Mesodermal cell (in vitro differentiated cells): ENCODE measurements around the gene CYP3A4.
"Not testable (repeated sequence)": the region's sequence is repeated elsewhere in the genome, so short reads cannot be mapped to it uniquely, and the experiment has no call there.

Source experiments
- H3K27ac ChIP-seq: 2 replicates; pipeline ENCODE4 v1.7.0; 2013; ENCODE audit warnings: mild to moderate bottlenecking, low read depth, low read length, moderate library complexity; ENCODE audit not compliant: severe bottlenecking
- H3K36me3 ChIP-seq: 2 replicates; pipeline ENCODE4 v1.7.1; 2013; ENCODE audit warnings: mild to moderate bottlenecking, low read length, moderate library complexity; ENCODE audit not compliant: control insufficient read depth, insufficient read depth
- H3K4me1 ChIP-seq: one replicate; pipeline ENCODE4 v1.7.1; 2013; ENCODE audit warnings: mild to moderate bottlenecking, low read length; ENCODE audit not compliant: insufficient read depth, control insufficient read depth, poor library complexity, severe bottlenecking
- H3K4me3 ChIP-seq: 2 replicates; pipeline ENCODE4 v1.7.0; 2013; ENCODE audit warnings: low read length, control low read depth, mild to moderate bottlenecking; ENCODE audit not compliant: insufficient read depth, poor library complexity, severe bottlenecking; ENCODE audit errors: extremely low read depth
- H3K9me3 ChIP-seq: 2 replicates; pipeline ENCODE4 v1.7.1; 2013; ENCODE audit warnings: mild to moderate bottlenecking, low read length, moderate library complexity; ENCODE audit not compliant: control insufficient read depth
- WGBS, 2 experiments: methylation state at CpG; one replicate each; pipeline ENCODE4 v1.1.5; 2013; ENCODE audit warnings: missing lambda C conversion rate in 2 of 2; ENCODE audit not compliant: insufficient coverage in 2 of 2; 5-methylcytosine and 5-hydroxymethylcytosine counted together

CYP3A4 gene

DNA sequence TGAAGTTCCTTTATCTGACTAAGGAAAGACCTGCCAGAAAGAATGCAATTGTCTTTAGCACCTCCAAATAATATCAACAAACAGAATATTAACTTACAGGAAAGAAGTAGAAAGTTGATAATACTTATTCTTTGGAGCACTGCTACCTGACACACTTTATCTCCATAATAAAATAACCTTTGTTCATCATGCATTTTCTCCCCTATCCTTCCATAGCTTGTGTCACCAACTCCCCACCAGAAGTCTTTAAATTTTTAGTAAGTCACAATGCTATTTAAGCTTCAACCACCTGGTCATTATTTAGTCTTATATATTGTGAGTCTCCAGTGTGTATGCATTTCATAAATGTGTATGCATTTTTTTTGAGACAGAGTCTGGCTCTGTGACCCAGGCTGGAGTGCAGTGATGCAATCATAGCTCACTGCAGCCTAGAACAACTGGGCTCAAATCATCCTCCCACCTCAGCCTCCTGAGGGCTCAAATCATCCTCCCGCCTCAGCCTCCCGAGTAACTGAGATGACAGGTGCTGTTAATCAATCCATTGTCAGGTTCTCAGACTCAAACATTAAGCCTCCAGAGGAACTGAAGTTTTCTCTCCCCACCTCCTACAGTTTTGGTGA, 36.5 kb upstream of the CYP3A4 start:
- no peaks in the 10 kb centered on the region for H3K4me1 ChIP-seq
- no peak overlapping the region for H3K27ac ChIP-seq
- H3K4me3 ChIP-seq, result no peak overlapping the region
- H3K9me3 ChIP-seq, result no peaks in the 10 kb centered on the region
- H3K36me3 ChIP-seq, result no peaks in the 10 kb centered on the region
- WGBS, 2 experiments, result 93 to 100% methylated on average over 2 of the region's 2 CpGs

DNA sequence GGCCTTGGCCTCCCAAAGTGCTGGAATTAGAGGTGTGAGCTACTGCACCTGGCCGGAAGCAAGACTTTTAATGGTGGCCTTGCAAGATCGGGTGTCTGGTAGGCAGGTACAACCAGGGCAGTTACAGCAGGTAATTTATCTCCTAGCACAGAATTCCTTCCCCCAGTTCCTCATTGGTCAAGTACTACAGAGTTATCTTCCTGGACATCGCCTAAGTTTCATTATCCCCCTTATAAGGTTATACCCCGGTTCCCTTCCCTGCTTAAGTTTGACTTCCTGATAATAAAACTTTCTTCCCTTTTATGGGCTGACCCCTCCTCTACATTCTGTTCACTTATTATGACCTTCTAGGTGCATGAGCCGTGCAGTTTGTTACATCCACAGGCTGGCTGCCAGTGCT, 24.8 kb upstream of the CYP3A4 start:
- Histone ChIP-seq H3K4me1 (peaks cover 6% of the 10 kb centered on the region), H3K27ac (no peak overlapping the region), H3K36me3 (no peaks in the 10 kb centered on the region), H3K4me3 (no peak overlapping the region), H3K9me3 (no peaks in the 10 kb centered on the region)
- WGBS, 2 experiments, result 92 to 95% methylated on average over 4 to 5 of the region's 5 CpGs

DNA sequence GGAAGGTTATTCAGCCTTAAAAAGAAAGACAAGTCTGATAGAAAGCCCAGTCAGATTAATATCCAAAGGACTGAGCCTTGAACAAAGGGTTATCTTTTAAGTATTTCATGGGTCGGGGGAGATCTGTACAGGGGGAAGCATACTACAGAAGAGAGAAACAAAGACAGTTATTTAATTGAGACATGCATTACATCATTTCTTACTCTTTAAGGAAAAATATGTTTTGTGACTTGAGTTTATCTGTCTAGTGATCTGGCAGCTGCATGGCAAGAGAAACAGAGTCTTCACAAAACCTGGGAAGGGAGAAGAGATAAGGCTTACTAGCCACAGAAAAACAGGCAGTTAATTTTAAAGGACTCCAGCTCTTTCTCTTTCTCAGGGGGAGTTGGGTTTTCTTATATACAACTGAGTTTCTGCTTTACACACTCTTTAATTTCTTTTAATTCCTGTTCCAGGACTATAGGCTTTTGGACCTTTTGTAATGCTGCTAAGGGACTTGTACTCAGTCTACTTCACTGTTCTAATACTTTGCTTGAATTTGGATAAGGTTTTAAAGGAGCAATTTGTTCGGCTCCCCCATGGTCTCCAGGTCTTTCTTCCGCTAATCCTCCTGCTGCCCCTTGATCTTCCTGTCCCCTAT, 23.0 kb upstream of the CYP3A4 start:
- Histone ChIP-seq H3K27ac (no peak overlapping the region), H3K4me1 (peaks cover 6% of the 10 kb centered on the region), H3K9me3 (no peaks in the 10 kb centered on the region), H3K4me3 (no peak overlapping the region), H3K36me3 (no peaks in the 10 kb centered on the region)
- whole genome bisulfite sequencing, 2 experiments, result no CpG with 5 or more reads among the region's 3 CpGs

DNA sequence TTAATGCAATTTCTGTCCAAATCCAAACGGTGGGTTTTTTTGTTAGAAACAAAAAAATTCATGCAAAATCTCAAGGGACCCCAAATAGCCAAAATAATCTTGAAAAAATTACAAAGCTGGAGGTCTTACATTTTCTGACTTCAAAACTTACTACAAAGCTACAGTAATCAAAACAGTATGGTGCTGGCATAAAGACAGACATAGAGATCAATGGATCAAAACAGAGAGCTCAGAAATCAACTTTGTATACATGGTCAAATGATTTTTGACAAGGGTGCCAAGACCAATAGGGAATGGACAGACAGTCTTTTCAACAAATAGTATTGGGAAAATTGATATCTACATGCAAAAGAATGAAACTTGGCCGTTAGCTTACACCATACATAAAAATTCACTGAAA, 21.7 kb upstream of the CYP3A4 start:
- H3K4me1 ChIP-seq, result peaks cover 6% of the 10 kb centered on the region
- no peak overlapping the region for H3K4me3 ChIP-seq
- H3K9me3 ChIP-seq, result no peaks in the 10 kb centered on the region
- H3K27ac ChIP-seq, result no peak overlapping the region
- WGBS, 2 experiments, result 100% methylated on average over 1 of the region's 2 CpGs; no CpG with 5 or more reads in 1 of the 2 experiments
- H3K36me3 ChIP-seq, result no peaks in the 10 kb centered on the region

DNA sequence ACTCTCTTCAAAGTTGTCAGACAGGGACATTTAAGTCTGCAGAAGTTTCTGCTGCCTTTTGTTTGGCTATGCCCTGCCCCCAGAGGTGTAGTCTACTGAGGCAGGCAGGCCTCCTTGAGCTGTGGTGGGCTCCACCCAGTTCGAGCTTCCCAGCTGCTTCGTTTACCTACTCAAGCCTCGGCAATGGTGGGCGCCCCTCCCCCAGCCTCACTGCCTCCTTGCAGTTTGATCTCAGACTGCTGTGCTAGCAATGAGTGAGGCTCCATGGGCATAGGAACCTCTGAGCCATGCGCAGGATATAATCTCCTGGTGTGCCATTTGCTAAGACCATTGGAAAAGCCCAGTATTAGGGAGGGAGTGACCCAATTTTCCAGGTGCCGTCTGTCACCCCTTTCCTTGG, 19.1 kb upstream of the CYP3A4 start:
- not testable (repeated sequence) for H3K9me3 ChIP-seq, H3K4me3 ChIP-seq, H3K4me1 ChIP-seq, H3K36me3 ChIP-seq, H3K27ac ChIP-seq
- 83 to 89% methylated on average over 5 to 6 of the region's 6 CpGs for WGBS, 2 experiments

DNA sequence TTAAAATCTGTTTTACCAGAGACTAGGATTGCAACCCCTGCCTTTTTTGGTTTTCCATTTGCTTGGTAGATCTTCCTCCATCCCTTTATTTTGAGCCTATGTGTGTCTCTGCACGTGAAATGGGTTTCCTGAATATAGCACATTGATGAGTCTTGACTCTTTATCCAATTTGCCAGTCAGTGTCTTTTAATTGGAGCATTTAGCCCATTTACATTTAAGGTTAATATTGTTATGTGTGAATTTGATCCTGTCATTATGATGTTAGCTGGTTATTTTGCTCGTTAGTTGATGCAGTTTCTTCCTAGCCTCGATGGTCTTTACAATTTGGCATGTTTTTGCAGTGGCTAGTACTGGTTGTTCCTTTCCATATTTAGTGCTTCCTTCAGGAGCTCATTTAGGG, 17.4 kb upstream of the CYP3A4 start:
- WGBS, 2 experiments, result 88% methylated on average over 1 of the region's 3 CpGs; no CpG with 5 or more reads in 1 of the 2 experiments
- not testable (repeated sequence) for H3K9me3 ChIP-seq, H3K4me1 ChIP-seq, H3K4me3 ChIP-seq, H3K27ac ChIP-seq, H3K36me3 ChIP-seq

DNA sequence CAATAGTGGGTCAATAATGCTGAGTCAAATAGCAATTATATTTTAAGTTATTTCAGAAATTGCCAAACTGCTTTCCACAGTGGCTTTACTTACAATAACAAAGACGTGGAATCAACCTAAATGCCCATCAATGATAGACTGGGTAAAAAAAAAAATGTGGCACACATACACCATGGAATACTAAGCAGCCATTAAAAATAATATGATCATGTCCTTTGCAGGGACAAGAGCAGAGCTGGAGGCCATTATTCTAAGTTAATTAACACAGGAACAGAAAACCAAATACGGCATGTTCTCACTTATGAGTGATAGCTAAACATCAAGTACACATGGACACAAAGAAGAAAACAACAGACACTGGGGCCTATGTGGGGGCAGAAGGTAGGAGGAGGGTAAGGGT, 15.0 kb upstream of the CYP3A4 start:
- no peak overlapping the region for H3K27ac ChIP-seq
- no peaks in the 10 kb centered on the region for H3K9me3 ChIP-seq
- H3K4me1 ChIP-seq, result no peaks in the 10 kb centered on the region
- H3K4me3 ChIP-seq, result no peak overlapping the region
- 100% methylated on average over 1 of the region's 2 CpGs; no CpG with 5 or more reads in 1 of the 2 experiments for WGBS, 2 experiments
- H3K36me3 ChIP-seq, result no peaks in the 10 kb centered on the region

DNA sequence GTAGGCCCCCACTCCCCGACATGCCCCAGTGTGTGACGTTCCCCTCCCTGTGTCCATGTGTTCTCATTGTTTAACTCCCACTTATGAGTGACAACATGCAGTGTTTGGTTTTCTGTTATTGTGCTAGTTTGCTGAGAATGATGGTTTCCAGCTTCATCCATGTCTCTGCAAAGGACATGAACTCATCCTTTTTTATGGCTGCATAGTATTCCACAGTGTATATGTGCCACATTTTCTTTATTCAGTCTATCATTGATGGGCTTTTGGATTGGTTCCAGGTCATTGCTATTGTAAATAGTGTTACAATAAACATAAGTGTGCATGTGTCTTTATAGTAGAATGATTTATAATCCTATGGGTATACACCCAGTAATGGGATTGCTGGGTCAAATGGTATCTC, 11.9 kb upstream of the CYP3A4 start:
- not testable (repeated sequence) for H3K9me3 ChIP-seq, H3K36me3 ChIP-seq, H3K4me3 ChIP-seq, H3K4me1 ChIP-seq, H3K27ac ChIP-seq
- no CpG with 5 or more reads among the region's 2 CpGs for WGBS, 2 experiments

DNA sequence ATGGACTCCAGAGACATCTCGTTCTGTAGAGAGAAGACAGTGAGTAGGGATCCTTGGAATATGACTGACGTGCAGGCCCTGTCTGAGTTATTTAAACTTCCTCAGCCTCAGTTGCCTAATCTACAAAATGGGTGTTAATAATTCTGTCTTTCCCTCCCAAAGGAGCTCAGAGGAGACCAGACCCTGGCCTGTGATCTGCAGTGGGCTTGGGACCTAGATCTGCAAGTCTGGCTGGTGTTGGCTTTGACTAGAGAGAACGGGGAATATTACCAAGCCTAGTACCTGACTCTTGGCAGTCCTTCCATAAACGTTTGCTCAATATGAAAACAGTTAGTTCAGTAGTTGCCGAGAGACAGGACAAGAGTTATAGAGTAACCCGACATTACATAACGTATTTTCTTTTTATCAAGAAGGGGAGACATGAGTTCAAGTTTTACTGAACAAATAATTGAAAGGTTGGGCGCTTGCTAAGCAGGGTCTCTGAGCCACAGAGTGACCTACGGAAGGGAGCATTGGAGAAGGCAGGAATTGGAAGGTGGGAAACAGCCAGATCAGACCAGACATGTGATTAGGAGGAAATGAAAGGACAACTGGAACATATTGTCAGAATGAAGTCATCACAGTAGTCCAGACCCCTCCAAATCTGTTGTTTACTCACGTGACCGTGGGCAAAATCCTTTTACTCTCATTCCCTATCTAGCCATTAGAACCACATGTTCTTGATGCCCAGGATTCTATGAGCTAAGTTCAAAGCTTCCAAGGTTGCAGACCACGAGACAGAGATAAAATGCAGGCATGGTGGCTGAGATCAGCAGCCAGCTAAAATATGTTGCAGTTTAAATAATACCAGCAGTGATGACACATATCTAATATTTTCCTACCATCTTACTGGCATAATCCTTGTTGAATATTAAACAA, 10.9 kb upstream of the CYP3A4 start:
- 88 to 93% methylated on average over 10 to 11 of the region's 12 CpGs for WGBS, 2 experiments
- H3K36me3 ChIP-seq, result no peaks in the 10 kb centered on the region
- no peaks in the 10 kb centered on the region for H3K4me1 ChIP-seq
- H3K27ac ChIP-seq, result no peak overlapping the region
- H3K4me3 ChIP-seq, result no peak overlapping the region
- no peaks in the 10 kb centered on the region for H3K9me3 ChIP-seq

DNA sequence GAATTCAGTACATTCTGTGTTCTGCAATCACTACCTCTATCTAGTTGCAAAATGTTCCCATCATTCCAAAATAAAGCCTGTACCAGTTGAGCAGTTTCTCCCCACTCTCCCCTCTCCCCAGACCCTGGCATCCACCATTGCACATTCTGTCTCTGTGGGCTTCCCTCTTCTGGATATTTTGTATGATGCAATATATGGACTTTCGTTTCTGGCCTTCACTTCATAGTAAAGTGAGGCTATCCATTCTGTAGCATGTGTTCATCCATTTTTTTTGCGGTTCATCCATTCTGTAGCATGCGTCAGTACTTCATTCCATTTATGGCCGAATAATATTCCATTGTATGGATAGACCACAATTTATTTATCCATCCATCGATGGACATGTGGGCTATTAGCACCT, 9.5 kb upstream of the CYP3A4 start:
- H3K27ac ChIP-seq, result no peak overlapping the region
- no peaks in the 10 kb centered on the region for H3K4me1 ChIP-seq
- 89 to 100% methylated on average over 3 to 4 of the region's 5 CpGs for WGBS, 2 experiments
- no peak overlapping the region for H3K4me3 ChIP-seq
- no peaks in the 10 kb centered on the region for H3K9me3 ChIP-seq
- no peaks in the 10 kb centered on the region for H3K36me3 ChIP-seq
